Spleen (tissue), 7 donors: ENCODE measurements around the gene ACACA.

Experiments used
- CTCF ChIP-seq, 11 experiments: fragments of 200-600 bp in 7 of 11; fragments of 450-650 bp in 4 of 11; sonication (generic) in 4 of 11; IDR thresholded peaks in 8 of 11; conservative IDR thresholded peaks in 3 of 11; 1 replicate in 7 of 11; 2 replicates in 4 of 11; pipeline versions ENCODE4 v1.4.0 to v1.8.0; 2016 to 2021; ENCODE audit warnings: antibody characterized with exemption in 11 of 11, inconsistent platforms in 4 of 11, mild to moderate bottlenecking in 1 of 11
- POLR2A ChIP-seq, 3 donors: fragments of 450-650 bp; IDR thresholded peaks; one replicate each; pipeline ENCODE4 v1.5.1; 2017; ENCODE audit warnings: antibody characterized with exemption in 3 of 3, mild to moderate bottlenecking in 1 of 3
- donor health status: DM: no; HTN: no; CAD: no; lungs with moderate emphysema.
- donor health status: DM: no; HTN: no; CAD: no.
- donor health status: DM: no; HTN: no; CAD: no.

- TF ChIP-seq POLR2A (IDR thresholded peaks at IDR 0.05), result no peak
- TF ChIP-seq CTCF (IDR thresholded peaks at IDR 0.05 in 8 of 11, conservative IDR thresholded peaks at IDR 0.05 in 3 of 11), result no peak
Observed at GRCh38 chr17:37138571-37139120, 268.0 kb downstream of the ACACA start.
